ENCODE results near the gene MOCS1. TPM values are rescaled to one million over a fixed set of nuclear protein-coding genes. Genes with fewer than 3 reads are reported as not detected.

The MOCS1 gene
- total RNA-seq, 1 donor from 2014 or later: 15.1 TPM

- H3K4me3 Mint-ChIP-seq (ENCODE audit: unreplicated experiment): no peak overlapping the region
- H3K36me3 Mint-ChIP-seq (ENCODE audit: unreplicated experiment): peaks cover 39% of the 10 kb centered on the region
- H3K27me3 Mint-ChIP-seq (ENCODE audit: unreplicated experiment): no peaks in the 10 kb centered on the region
- H3K9me3 Mint-ChIP-seq (ENCODE audit: unreplicated experiment): no peaks in the 10 kb centered on the region
- H3K27ac Mint-ChIP-seq (ENCODE audit: unreplicated experiment): no peak overlapping the region
- no peak for DNase-seq (ENCODE audit: extremely low spot score, unreplicated experiment)
- no peak for TF ChIP-seq CTCF (IDR thresholded peaks at IDR 0.05)
- H3K4me1 Mint-ChIP-seq (ENCODE audit: unreplicated experiment): peaks cover 2% of the 10 kb centered on the region
Observed at GRCh38 chr6:39879535-39879934, 54.7 kb downstream of the MOCS1 start.

- Mint-ChIP-seq H3K4me1 (ENCODE audit: unreplicated experiment) (peaks cover 2% of the 10 kb centered on the region), H3K9me3 (ENCODE audit: unreplicated experiment) (no peaks in the 10 kb centered on the region), H3K4me3 (ENCODE audit: unreplicated experiment) (no peak overlapping the region), H3K27me3 (ENCODE audit: unreplicated experiment) (no peaks in the 10 kb centered on the region), H3K36me3 (ENCODE audit: unreplicated experiment) (peaks cover 60% of the 10 kb centered on the region), H3K27ac (ENCODE audit: unreplicated experiment) (no peak overlapping the region)
- DNase-seq (ENCODE audit: extremely low spot score, unreplicated experiment): no peak
- no peak for TF ChIP-seq CTCF (IDR thresholded peaks at IDR 0.05)
Observed at GRCh38 chr6:39876826-39877225, 57.4 kb downstream of the MOCS1 start.

- no peak for DNase-seq (ENCODE audit: extremely low spot score, unreplicated experiment)
- TF ChIP-seq CTCF (IDR thresholded peaks at IDR 0.05): no peak
- Mint-ChIP-seq H3K36me3 (ENCODE audit: unreplicated experiment) (peaks cover 67% of the 10 kb centered on the region), H3K27me3 (ENCODE audit: unreplicated experiment) (no peaks in the 10 kb centered on the region), H3K4me3 (ENCODE audit: unreplicated experiment) (no peak overlapping the region), H3K9me3 (ENCODE audit: unreplicated experiment) (no peaks in the 10 kb centered on the region), H3K4me1 (ENCODE audit: unreplicated experiment) (peaks cover 4% of the 10 kb centered on the region), H3K27ac (ENCODE audit: unreplicated experiment) (no peak overlapping the region)
Observed at GRCh38 chr6:39876111-39876510, 58.2 kb downstream of the MOCS1 start.

- Mint-ChIP-seq H3K9me3 (ENCODE audit: unreplicated experiment) (no peaks in the 10 kb centered on the region), H3K27ac (ENCODE audit: unreplicated experiment) (no peak overlapping the region), H3K4me1 (ENCODE audit: unreplicated experiment) (peaks cover 4% of the 10 kb centered on the region), H3K27me3 (ENCODE audit: unreplicated experiment) (no peaks in the 10 kb centered on the region), H3K36me3 (ENCODE audit: unreplicated experiment) (peaks cover 87% of the 10 kb centered on the region), H3K4me3 (ENCODE audit: unreplicated experiment) (no peak overlapping the region)
- TF ChIP-seq CTCF (IDR thresholded peaks at IDR 0.05): no peak
- no peak for DNase-seq (ENCODE audit: extremely low spot score, unreplicated experiment)
Observed at GRCh38 chr6:39873439-39873838, 60.8 kb downstream of the MOCS1 start.

GRCh38 chr6:39870950-39871349, 63.3 kb downstream of the MOCS1 start:
- H3K27me3 Mint-ChIP-seq (ENCODE audit: unreplicated experiment): no peaks in the 10 kb centered on the region
- no peak overlapping the region for H3K4me3 Mint-ChIP-seq (ENCODE audit: unreplicated experiment)
- no peak for TF ChIP-seq CTCF (IDR thresholded peaks at IDR 0.05)
- H3K4me1 Mint-ChIP-seq (ENCODE audit: unreplicated experiment): peaks cover 4% of the 10 kb centered on the region
- no peak overlapping the region for H3K27ac Mint-ChIP-seq (ENCODE audit: unreplicated experiment)
- H3K36me3 Mint-ChIP-seq (ENCODE audit: unreplicated experiment): peaks cover 80% of the 10 kb centered on the region
- DNase-seq (ENCODE audit: extremely low spot score, unreplicated experiment): no peak
- no peaks in the 10 kb centered on the region for H3K9me3 Mint-ChIP-seq (ENCODE audit: unreplicated experiment)
